ENCODE data around the gene TFDP2. TPM values are rescaled to one million over a fixed set of nuclear protein-coding genes. Genes with fewer than 3 reads are reported as not detected.
A peak's percentile ranks its signal among the peaks of the same experiment; 100 is the strongest.

TFDP2 gene, protein sequence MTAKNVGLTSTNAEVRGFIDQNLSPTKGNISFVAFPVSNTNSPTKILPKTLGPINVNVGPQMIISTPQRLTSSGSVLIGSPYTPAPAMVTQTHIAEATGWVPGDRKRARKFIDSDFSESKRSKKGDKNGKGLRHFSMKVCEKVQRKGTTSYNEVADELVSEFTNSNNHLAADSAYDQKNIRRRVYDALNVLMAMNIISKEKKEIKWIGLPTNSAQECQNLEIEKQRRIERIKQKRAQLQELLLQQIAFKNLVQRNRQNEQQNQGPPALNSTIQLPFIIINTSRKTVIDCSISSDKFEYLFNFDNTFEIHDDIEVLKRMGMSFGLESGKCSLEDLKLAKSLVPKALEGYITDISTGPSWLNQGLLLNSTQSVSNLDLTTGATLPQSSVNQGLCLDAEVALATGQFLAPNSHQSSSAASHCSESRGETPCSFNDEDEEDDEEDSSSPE
- 64.5 and 75.4 TPM in 2 replicates for total RNA-seq
- long read RNA-seq, full-length matches to known transcripts = 18 of 79 reads
- long read RNA-seq, partial matches to known transcripts = 10 of 79 reads
- long read RNA-seq, other reads (novel, unspliced or antisense) = 51 of 79 reads

DNA sequence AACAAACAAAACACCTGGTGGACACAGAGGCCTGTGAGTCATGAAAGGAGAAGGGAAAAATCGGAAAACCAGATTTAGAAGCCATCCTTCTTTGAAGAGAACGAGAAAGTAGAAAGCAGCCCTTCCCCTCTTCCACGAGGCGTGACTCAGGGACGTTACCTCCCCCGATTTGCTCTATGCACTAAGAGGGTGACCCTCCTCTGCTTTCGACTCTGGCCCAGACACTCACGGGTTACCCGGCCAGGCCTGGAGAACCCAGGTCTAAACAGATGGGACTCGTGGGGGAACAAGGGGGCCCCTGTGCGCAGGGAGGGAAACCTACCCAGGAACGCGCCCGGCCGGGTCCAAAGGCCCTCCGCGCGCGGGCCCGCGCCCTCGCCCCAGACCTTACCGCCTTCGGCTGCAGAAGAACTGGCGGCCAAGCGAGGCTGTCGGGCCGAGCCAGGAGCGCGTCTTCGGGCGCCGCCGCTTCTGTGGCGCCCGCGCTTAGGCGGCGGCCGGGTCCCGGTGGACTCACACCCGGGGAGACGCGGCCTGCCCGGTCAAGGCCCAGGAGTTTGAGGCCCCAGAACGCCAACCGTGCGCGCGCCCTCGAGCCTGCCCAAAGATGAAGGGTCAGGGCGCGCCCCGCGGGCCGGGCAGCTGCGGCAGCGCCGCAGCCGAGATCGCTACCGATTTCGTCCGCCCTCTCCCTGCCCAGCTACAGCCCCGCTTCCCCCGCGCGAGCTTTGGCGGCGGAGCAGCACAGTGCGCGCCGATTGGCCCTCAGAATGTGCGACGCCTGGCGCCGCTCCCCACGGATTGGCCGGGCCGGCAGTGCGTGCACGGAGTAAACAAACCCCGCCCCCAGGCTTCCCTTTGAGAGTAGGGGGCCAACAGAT lies at the start of gene TFDP2:
TFDP2 (minus strand) TSS at position 753 of the 881 bp plus-strand sequence. CDS start 47,795 bp downstream, outside the sequence.
- Mint-ChIP-seq H3K4me3 (peak within 1 kb of the TSS; percentile 89), H3K27ac (ENCODE audit: unreplicated experiment) (peak within 1 kb of the TSS; percentile 75), H3K27me3 (ENCODE audit: low read depth) (peaks cover 33% of the 10 kb centered on the region), H3K36me3 (ENCODE audit: low read depth) (no peaks in the 10 kb centered on the region), H3K4me1 (peaks cover 19% of the 10 kb centered on the region), H3K9me3 (no peaks in the 10 kb centered on the region)
- TF ChIP-seq, protein P1, sequence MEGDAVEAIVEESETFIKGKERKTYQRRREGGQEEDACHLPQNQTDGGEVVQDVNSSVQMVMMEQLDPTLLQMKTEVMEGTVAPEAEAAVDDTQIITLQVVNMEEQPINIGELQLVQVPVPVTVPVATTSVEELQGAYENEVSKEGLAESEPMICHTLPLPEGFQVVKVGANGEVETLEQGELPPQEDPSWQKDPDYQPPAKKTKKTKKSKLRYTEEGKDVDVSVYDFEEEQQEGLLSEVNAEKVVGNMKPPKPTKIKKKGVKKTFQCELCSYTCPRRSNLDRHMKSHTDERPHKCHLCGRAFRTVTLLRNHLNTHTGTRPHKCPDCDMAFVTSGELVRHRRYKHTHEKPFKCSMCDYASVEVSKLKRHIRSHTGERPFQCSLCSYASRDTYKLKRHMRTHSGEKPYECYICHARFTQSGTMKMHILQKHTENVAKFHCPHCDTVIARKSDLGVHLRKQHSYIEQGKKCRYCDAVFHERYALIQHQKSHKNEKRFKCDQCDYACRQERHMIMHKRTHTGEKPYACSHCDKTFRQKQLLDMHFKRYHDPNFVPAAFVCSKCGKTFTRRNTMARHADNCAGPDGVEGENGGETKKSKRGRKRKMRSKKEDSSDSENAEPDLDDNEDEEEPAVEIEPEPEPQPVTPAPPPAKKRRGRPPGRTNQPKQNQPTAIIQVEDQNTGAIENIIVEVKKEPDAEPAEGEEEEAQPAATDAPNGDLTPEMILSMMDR (conservative IDR thresholded peaks at IDR 0.05) = no peak
- peak; percentile 88 for DNase-seq (ENCODE audit: low read depth, low spot score)

DNA sequence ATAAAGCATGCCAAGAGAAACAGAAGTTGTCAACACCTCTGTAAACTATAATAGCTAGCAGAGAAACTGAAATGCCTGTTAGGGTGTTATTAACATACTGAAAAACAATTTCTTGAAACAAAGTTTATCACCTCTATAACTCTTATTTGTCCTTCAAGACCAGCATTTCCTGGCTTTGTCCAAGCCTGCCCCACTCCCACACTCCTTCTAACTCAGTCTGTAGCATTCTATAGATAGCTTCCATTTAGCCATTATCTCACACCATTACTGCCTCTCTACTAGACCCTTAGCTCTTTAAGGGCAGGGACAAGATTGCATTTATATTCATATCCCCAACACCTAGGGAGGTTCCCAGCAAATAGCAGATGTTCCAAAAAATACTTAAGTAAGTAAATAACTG lies 39.5 kb upstream of the TFDP2 start:
- H3K4me1 Mint-ChIP-seq = no peaks in the 10 kb centered on the region
- H3K27ac Mint-ChIP-seq (ENCODE audit: unreplicated experiment) = no peak overlapping the region

DNA sequence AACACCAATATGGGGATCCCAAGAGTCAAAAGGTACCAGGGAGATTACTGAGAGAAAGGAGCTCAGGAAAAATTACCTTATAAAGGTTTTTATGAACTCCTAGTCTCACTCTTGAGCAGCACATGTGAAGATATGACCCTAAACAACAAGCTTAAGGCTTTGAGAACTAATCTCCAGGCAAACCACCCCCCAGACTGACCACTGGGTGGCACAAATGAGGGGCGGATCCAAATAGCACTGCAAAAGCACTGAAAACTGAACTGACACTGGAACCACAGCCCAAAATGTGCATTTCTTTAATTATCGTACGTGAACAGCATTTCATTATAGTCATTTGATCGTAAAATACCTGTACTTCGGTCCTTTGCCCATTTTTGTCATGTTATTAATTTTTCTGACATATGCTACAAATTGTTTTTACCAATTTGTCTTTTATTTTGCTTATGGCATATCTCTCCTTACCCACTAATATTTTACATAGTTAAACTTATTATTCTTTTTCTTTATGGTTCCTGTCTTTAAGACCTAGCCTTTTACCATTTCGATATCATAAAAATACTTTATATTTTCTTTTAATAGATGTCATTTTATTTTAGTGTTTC lies 31.5 kb upstream of the TFDP2 start:
- Mint-ChIP-seq H3K27me3 (ENCODE audit: low read depth) (no peaks in the 10 kb centered on the region), H3K4me3 (no peak overlapping the region), H3K9me3 (no peaks in the 10 kb centered on the region), H3K4me1 (no peaks in the 10 kb centered on the region), H3K27ac (ENCODE audit: unreplicated experiment) (no peak overlapping the region), H3K36me3 (ENCODE audit: low read depth) (peaks cover 8% of the 10 kb centered on the region)
- DNase-seq (ENCODE audit: low read depth, low spot score) = peak; percentile 15
- TF ChIP-seq, protein P1 (conservative IDR thresholded peaks at IDR 0.05) = peak; percentile 62

More for the DNA sequence above, 39.5 kb upstream of the TFDP2 start:
- DNase-seq (ENCODE audit: low read depth, low spot score) = no peak
- TF ChIP-seq, protein P1 (conservative IDR thresholded peaks at IDR 0.05) = no peak
- no peaks in the 10 kb centered on the region for H3K27me3 Mint-ChIP-seq (ENCODE audit: low read depth)
- H3K4me3 Mint-ChIP-seq = no peak overlapping the region
- no peaks in the 10 kb centered on the region for H3K9me3 Mint-ChIP-seq
- peaks cover 14% of the 10 kb centered on the region for H3K36me3 Mint-ChIP-seq (ENCODE audit: low read depth)

DNA sequence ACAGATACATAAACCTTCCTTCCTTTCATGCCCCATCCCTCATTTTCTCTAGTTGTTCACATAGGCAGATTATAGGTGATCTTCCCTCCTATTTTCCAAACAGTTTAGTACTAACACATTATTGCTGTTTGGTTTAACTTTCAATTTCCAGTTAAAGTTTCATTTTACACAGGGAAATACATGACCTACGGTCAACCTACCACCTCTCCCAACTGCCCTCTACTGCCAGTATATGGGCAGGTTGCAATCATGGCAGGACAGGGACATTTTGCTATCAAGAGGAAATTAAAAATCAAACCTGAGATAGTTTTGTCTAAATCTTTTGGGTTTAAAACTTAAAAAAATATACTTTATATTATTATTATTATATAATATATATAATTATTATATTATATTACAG lies 26.1 kb upstream of the TFDP2 start:
- Mint-ChIP-seq H3K36me3 (ENCODE audit: low read depth) (peaks cover 5% of the 10 kb centered on the region), H3K4me3 (no peak overlapping the region)

More for the DNA sequence above, 26.1 kb upstream of the TFDP2 start:
- DNase-seq (ENCODE audit: low read depth, low spot score) = no peak
- no peaks in the 10 kb centered on the region for H3K27me3 Mint-ChIP-seq (ENCODE audit: low read depth)
- no peaks in the 10 kb centered on the region for H3K9me3 Mint-ChIP-seq
- no peak overlapping the region for H3K27ac Mint-ChIP-seq (ENCODE audit: unreplicated experiment)
- no peaks in the 10 kb centered on the region for H3K4me1 Mint-ChIP-seq
- TF ChIP-seq, protein P1 (conservative IDR thresholded peaks at IDR 0.05) = no peak
